ENCODE measurements around the gene ATG9A. TPM values are rescaled to one million over a fixed set of nuclear protein-coding genes. Genes with fewer than 3 reads are reported as not detected.
A peak's percentile ranks its signal among the peaks of the same experiment; 100 is the strongest.

The ATG9A gene
- total RNA-seq, 1 experiment from 2014 or later, result 39.2 TPM

DNA sequence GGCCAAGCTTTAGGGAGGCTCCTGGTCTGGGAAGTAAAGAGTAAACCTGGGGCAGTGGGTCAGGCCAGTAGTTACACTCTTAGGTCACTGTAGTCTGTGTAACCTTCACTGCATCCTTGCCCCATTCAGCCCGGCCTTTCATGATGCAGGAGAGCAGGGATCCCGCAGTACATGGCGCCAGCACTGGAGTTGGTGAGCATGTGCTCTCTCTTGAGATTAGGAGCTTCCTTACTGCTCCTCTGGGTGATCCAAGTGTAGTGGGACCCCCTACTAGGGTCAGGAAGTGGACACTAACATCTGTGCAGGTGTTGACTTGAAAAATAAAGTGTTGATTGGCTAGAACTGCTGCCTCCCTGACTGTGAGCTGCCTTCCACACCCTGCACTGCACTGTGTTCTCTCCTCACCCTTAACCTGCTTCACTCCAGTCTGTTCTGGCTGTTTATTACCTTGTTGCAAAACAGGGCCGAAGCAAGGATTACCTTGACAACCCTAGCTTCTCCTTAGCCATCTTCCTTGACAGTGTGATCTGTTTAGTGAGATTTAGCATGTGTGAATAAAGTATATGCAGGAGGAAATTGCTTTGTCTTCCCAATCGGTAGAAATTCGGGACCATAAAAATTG is 46.2 kb downstream of the ATG9A start:
- DNase-seq (ENCODE audit: low read depth), result no peak
- in situ Hi-C loops (cut with HindIII; ENCODE audit: low pct_unique_long_range_greater_than_20kb, low sequenced_read_pairs), result no loop called here

- in situ Hi-C loops (cut with HindIII; ENCODE audit: low pct_unique_long_range_greater_than_20kb, low sequenced_read_pairs), result no loop called here
- DNase-seq (ENCODE audit: low read depth), result no peak
These were observed 46.9 kb downstream of the ATG9A start for GRCh38 chr2:219182331-219183150.

- no peak for DNase-seq (ENCODE audit: low read depth)
- in situ Hi-C loops (cut with HindIII; ENCODE audit: low pct_unique_long_range_greater_than_20kb, low sequenced_read_pairs), result no loop called here
These were observed 47.9 kb downstream of the ATG9A start for GRCh38 chr2:219181531-219181930.

DNA sequence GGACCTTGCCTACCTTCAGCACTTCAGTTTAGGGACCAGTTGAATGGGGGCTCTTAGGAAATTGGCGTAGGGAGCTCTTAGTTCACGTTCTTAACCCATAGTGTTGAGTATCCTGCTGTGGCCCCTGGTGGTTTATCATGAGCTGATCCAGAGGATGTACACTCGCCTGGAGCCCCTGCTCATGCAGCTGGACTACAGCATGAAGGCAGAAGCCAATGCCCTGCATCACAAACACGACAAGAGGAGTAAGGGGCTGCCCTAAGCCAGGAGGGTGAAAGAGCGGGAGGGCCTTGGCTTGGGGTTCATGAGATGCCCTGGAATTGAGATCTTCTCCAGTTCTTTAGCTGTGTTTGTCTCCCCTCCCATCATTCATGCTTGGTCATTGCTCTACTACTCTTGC is 48.5 kb downstream of the ATG9A start:
- no peak for DNase-seq (ENCODE audit: low read depth)
- in situ Hi-C loops (cut with HindIII; ENCODE audit: low pct_unique_long_range_greater_than_20kb, low sequenced_read_pairs), result no loop called here

- in situ Hi-C loops (cut with HindIII; ENCODE audit: low pct_unique_long_range_greater_than_20kb, low sequenced_read_pairs), result no loop called here
- no peak for DNase-seq (ENCODE audit: low read depth)
These were observed 49.6 kb downstream of the ATG9A start for GRCh38 chr2:219179601-219180465.

DNA sequence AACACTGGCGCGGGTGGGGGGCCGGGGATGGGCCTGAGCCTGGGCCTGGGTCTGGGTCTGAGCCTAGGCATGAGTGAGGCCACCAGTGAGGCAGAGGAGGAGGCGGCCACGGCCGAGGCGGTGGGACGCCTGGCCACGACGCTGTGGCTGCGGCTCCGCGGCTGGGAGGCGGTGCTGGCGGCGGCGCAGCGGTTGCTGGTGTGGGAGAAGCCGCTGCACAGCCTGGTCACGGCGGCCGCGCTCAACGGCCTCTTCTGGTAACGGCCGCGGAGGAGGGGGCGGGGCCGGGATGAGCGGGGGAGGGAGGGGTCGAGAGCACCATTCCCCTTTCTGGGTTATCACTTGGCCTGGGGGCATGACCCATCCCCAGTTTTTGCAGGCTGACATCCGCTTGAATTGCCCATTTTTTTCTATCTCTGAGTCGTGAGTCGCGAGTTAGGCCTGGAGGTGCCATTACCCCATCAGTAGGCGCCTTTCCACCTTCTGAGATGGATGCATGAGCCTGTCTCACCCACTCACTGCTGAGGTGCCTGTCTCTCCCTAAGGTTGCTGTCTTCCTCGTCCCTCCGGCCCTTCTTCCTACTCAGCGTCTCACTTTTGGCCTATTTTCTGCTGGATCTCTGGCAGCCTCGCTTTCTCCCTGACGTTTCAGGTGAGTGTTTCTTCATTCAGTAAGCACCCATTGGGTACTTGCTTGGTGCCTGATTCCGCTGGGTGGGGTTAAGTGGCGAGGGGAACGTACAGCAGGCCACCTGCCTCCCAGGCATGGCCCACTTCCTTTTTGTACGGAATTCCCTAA is 50.9 kb downstream of the ATG9A start:
- in situ Hi-C loops (cut with HindIII; ENCODE audit: low pct_unique_long_range_greater_than_20kb, low sequenced_read_pairs), result no loop called here

DNA sequence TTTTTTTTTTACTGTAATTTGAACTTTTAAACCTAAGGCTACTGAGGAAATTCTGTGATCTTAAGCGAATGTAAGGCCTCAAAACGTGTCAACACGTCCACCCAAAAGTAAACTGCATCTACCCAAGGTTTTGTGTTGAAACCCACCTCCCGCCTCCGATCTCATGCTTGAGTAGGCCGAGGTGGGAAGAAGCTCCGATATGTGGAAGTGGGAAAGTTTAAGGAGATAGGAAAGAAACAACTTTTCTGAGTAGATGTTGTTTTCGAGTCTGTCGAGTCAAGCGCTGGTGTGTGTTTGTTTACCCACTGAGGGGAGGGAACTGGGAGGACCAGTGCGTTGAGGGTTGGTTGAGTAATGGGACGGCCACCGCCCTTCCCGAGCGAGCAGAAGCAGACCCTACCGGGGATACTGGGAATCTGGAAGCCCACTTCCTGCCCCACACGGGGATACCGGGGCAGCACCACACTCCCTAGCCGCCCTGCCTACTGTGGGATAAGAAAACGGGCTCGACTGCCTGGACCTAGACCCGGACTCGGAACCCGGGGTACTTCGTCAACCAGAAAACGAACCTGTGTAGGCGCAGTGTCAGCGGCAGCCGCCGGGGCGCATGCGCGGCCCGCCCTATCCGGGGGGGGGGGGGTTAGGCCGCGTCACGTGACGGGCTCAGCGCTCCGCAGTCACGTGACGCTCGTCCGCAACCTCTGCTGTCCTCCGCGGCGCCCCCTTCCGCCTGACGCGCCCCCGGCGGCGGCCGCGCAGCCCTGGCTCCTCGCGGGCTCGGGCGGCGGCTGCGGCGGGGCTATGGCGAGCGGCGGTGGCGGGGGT is 51.7 kb downstream of the ATG9A start, which contains the start of gene RETREG2:
RETREG2 (plus strand) TSS at position 724 of the 825 bp plus-strand sequence; CDS start at position 802, 78 bp downstream.
- peak; percentile 92 for DNase-seq (ENCODE audit: low read depth)
- in situ Hi-C loops (cut with HindIII; ENCODE audit: low pct_unique_long_range_greater_than_20kb, low sequenced_read_pairs), result no loop called here

More for the DNA sequence above, 50.9 kb downstream of the ATG9A start:
- DNase-seq (ENCODE audit: low read depth), result peak; percentile 31

GRCh38 chr2:219176818-219177551 is 52.5 kb downstream of the ATG9A start, which contains the start of gene CNPPD1:
TSS of gene CNPPD1 (minus strand) at chr2:219176925. CDS start at chr2:219176828, 97 bp downstream.
- in situ Hi-C loops (cut with HindIII; ENCODE audit: low pct_unique_long_range_greater_than_20kb, low sequenced_read_pairs), result no loop called here
- DNase-seq (ENCODE audit: low read depth), result peak; percentile 91

- DNase-seq (ENCODE audit: low read depth), result peak; percentile 8
- in situ Hi-C loops (cut with HindIII; ENCODE audit: low pct_unique_long_range_greater_than_20kb, low sequenced_read_pairs), result no loop called here
These were observed 53.3 kb downstream of the ATG9A start for GRCh38 chr2:219175928-219176817.

- in situ Hi-C loops (cut with HindIII; ENCODE audit: low pct_unique_long_range_greater_than_20kb, low sequenced_read_pairs), result no loop called here
- DNase-seq (ENCODE audit: low read depth), result no peak
These were observed 54.0 kb downstream of the ATG9A start for GRCh38 chr2:219175486-219175885.

DNA sequence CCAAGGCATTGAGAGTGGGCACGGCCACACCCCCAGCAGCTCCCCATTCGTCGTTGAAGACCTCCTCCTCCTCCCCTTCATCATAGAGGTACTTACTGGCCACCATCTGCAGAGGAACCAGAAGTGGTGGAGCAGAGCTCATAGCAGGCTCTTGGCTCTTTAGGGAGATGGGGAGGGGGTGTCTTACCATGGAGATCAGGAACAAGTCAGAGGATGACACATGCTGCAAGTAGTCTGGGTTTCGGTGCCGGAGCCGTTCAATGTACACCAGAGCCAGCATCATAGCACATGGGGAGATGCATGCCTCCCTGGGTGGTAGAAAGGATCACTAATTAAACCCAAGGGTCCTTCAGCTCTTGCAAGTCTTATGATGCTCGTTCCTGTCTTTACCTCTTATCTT is 54.6 kb downstream of the ATG9A start:
- DNase-seq (ENCODE audit: low read depth), result no peak
- in situ Hi-C loops (cut with HindIII; ENCODE audit: low pct_unique_long_range_greater_than_20kb, low sequenced_read_pairs), result no loop called here

DNA sequence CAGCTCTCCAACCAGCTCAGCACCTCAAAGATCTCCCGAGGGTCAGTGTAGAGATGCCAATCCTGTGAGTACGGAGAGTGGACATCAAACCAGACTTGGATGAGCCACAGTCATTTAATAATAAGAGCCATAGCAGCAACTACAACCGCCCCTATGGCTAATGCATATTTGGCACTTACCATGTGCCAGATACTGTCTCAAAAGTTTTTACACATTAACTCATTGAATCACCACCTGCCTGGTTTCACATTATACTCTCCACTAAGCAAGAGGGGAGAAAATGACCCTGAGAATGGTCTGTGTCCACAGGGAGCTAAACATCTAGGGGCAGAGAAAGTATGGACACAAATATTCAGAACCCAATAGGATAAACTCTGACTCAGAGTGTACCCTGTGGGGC is 55.3 kb downstream of the ATG9A start:
- in situ Hi-C loops (cut with HindIII; ENCODE audit: low pct_unique_long_range_greater_than_20kb, low sequenced_read_pairs), result no loop called here
- no peak for DNase-seq (ENCODE audit: low read depth)

GRCh38 chr2:219173176-219173575 is 56.3 kb downstream of the ATG9A start:
- DNase-seq (ENCODE audit: low read depth), result no peak
- in situ Hi-C loops (cut with HindIII; ENCODE audit: low pct_unique_long_range_greater_than_20kb, low sequenced_read_pairs), result no loop called here

GRCh38 chr2:219172231-219173154 is 56.9 kb downstream of the ATG9A start:
- DNase-seq (ENCODE audit: low read depth), result no peak
- in situ Hi-C loops (cut with HindIII; ENCODE audit: low pct_unique_long_range_greater_than_20kb, low sequenced_read_pairs), result no loop called here

- in situ Hi-C loops (cut with HindIII; ENCODE audit: low pct_unique_long_range_greater_than_20kb, low sequenced_read_pairs), result no loop called here
- DNase-seq (ENCODE audit: low read depth), result peak; percentile 65
These were observed 58.2 kb downstream of the ATG9A start for GRCh38 chr2:219171231-219171651.
